NCI-H2227 (cell line): ENCODE data around the gene RAI14.

Experiments used
- DNase-seq: peaks from one replicate; lab custom pipeline; 2025; ENCODE audit not compliant: unreplicated experiment; lab: John Stamatoyannopoulos, UW

Gene RAI14

GRCh38 chr5:34843497-34843896 lies 187.4 kb downstream of the RAI14 start:
- no peak for DNase-seq

GRCh38 chr5:34844106-34844505 lies 188.0 kb downstream of the RAI14 start:
- DNase-seq: no peak

- DNase-seq: no peak
These were observed 188.9 kb downstream of the RAI14 start for GRCh38 chr5:34844999-34845398.

GRCh38 chr5:34847056-34847455 lies 190.9 kb downstream of the RAI14 start:
- DNase-seq: no peak

- no peak for DNase-seq
These were observed 191.4 kb downstream of the RAI14 start for GRCh38 chr5:34847552-34847951.

- no peak for DNase-seq
These were observed 192.1 kb downstream of the RAI14 start for GRCh38 chr5:34848230-34848629.

- no peak for DNase-seq
These were observed 193.1 kb downstream of the RAI14 start for GRCh38 chr5:34849253-34849652.

- peak; percentile 64 for DNase-seq
These were observed 198.5 kb downstream of the RAI14 start for GRCh38 chr5:34854459-34855174.

GRCh38 chr5:34857161-34857560 lies 201.0 kb downstream of the RAI14 start:
- DNase-seq: no peak

GRCh38 chr5:34857894-34858293 lies 201.8 kb downstream of the RAI14 start:
- DNase-seq: no peak

GRCh38 chr5:34858790-34859189 lies 202.7 kb downstream of the RAI14 start:
- DNase-seq: no peak

GRCh38 chr5:34859253-34859652 lies 203.1 kb downstream of the RAI14 start:
- DNase-seq: no peak

- DNase-seq: no peak
These were observed 207.8 kb downstream of the RAI14 start for GRCh38 chr5:34863946-34864345.

GRCh38 chr5:34865091-34865490 lies 209.0 kb downstream of the RAI14 start:
- no peak for DNase-seq

- no peak for DNase-seq
These were observed 210.9 kb downstream of the RAI14 start for GRCh38 chr5:34866989-34867471.

GRCh38 chr5:34867660-34868059 lies 211.5 kb downstream of the RAI14 start:
- no peak for DNase-seq

- DNase-seq: no peak
These were observed 212.7 kb downstream of the RAI14 start for GRCh38 chr5:34868791-34869190.

GRCh38 chr5:34869256-34869655 lies 213.1 kb downstream of the RAI14 start:
- DNase-seq: no peak

GRCh38 chr5:34870382-34870781 lies 214.3 kb downstream of the RAI14 start:
- DNase-seq: no peak

GRCh38 chr5:34876275-34876674 lies 220.1 kb downstream of the RAI14 start:
- DNase-seq: no peak

GRCh38 chr5:34881246-34881645 lies 225.1 kb downstream of the RAI14 start:
- no peak for DNase-seq
